Measurements from ENCODE around the gene PSME3IP1. TPM values are rescaled to one million over a fixed set of nuclear protein-coding genes. Genes with fewer than 3 reads are reported as not detected.

Gene PSME3IP1
- total RNA-seq, 1 experiment from 2014 or later, result 104 TPM

DNA sequence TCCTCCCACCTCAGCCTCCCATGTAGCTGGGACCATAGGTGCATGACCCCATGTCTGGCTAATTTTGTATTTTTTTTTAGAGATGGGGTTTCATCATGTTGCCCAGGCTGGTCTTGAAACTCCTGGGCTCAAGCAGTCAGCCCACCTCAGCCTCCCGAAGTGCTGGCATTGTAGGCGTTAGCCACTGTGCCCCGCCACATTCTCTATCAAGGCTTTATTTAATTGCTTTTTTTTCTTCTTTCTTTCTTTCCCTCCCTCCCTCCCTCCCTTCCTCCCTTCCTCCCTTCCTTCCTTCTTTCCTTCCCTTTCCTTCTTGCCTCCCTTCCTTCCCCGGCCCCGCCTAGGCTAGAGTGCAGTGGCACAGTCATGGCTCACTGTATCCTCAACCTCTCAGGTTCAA is 23.9 kb upstream of the PSME3IP1 start:
- no peak overlapping the region for H3K4me3 Mint-ChIP-seq
- no peaks in the 10 kb centered on the region for H3K9me3 Mint-ChIP-seq
- no peak for TF ChIP-seq E2F1 (CRISPR knock-in tag; IDR thresholded peaks at IDR 0.05)
- TF ChIP-seq OVOL2 (CRISPR knock-in tag; IDR thresholded peaks at IDR 0.05; ENCODE audit: borderline replicate concordance), result no peak
- H3K36me3 Mint-ChIP-seq, result peaks cover 47% of the 10 kb centered on the region
- H3K27me3 Mint-ChIP-seq (ENCODE audit: low read depth), result no peaks in the 10 kb centered on the region
- no peak overlapping the region for H3K27ac Mint-ChIP-seq
- ChIA-PET POLR2A (no interaction called here), CTCF (no interaction called here)
- no peak for ATAC-seq
- no peaks in the 10 kb centered on the region for H3K4me1 Mint-ChIP-seq
- no peak for DNase-seq (ENCODE audit: low spot score)

- H3K36me3 Mint-ChIP-seq, result peaks cover 40% of the 10 kb centered on the region
- no peak for ATAC-seq
- CTCF ChIA-PET, result no interaction called here
- TF ChIP-seq, protein P1, sequence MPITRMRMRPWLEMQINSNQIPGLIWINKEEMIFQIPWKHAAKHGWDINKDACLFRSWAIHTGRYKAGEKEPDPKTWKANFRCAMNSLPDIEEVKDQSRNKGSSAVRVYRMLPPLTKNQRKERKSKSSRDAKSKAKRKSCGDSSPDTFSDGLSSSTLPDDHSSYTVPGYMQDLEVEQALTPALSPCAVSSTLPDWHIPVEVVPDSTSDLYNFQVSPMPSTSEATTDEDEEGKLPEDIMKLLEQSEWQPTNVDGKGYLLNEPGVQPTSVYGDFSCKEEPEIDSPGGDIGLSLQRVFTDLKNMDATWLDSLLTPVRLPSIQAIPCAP (CRISPR knock-in tag; IDR thresholded peaks at IDR 0.05), result no peak
- TF ChIP-seq USF1 (CRISPR knock-in tag; IDR thresholded peaks at IDR 0.05) (no peak), ZNF263 (CRISPR knock-in tag; IDR thresholded peaks at IDR 0.05; ENCODE audit: low read depth) (no peak), E2F1 (CRISPR knock-in tag; IDR thresholded peaks at IDR 0.05) (no peak), HMGA2 (CRISPR knock-in tag; IDR thresholded peaks at IDR 0.05) (no peak), ETV6 (CRISPR knock-in tag; IDR thresholded peaks at IDR 0.05) (no peak), ZNF281 (CRISPR knock-in tag; IDR thresholded peaks at IDR 0.05) (no peak), GRHL2 (CRISPR knock-in tag; IDR thresholded peaks at IDR 0.05; ENCODE audit: insufficient replicate concordance, severe bottlenecking) (no peak), TP53 (CRISPR knock-in tag; IDR thresholded peaks at IDR 0.05) (no peak)
- TF ChIP-seq, protein P2, sequence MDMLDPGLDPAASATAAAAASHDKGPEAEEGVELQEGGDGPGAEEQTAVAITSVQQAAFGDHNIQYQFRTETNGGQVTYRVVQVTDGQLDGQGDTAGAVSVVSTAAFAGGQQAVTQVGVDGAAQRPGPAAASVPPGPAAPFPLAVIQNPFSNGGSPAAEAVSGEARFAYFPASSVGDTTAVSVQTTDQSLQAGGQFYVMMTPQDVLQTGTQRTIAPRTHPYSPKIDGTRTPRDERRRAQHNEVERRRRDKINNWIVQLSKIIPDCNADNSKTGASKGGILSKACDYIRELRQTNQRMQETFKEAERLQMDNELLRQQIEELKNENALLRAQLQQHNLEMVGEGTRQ (CRISPR knock-in tag; IDR thresholded peaks at IDR 0.05), result no peak
- TF ChIP-seq, protein P3, sequence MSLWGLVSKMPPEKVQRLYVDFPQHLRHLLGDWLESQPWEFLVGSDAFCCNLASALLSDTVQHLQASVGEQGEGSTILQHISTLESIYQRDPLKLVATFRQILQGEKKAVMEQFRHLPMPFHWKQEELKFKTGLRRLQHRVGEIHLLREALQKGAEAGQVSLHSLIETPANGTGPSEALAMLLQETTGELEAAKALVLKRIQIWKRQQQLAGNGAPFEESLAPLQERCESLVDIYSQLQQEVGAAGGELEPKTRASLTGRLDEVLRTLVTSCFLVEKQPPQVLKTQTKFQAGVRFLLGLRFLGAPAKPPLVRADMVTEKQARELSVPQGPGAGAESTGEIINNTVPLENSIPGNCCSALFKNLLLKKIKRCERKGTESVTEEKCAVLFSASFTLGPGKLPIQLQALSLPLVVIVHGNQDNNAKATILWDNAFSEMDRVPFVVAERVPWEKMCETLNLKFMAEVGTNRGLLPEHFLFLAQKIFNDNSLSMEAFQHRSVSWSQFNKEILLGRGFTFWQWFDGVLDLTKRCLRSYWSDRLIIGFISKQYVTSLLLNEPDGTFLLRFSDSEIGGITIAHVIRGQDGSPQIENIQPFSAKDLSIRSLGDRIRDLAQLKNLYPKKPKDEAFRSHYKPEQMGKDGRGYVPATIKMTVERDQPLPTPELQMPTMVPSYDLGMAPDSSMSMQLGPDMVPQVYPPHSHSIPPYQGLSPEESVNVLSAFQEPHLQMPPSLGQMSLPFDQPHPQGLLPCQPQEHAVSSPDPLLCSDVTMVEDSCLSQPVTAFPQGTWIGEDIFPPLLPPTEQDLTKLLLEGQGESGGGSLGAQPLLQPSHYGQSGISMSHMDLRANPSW (CRISPR knock-in tag; conservative IDR thresholded peaks at IDR 0.05; ENCODE audit: low read depth), result no peak
- POLR2A ChIA-PET, result no interaction called here
- no peak overlapping the region for H3K27ac Mint-ChIP-seq
- DNase-seq (ENCODE audit: low spot score), result no peak
- no peaks in the 10 kb centered on the region for H3K4me1 Mint-ChIP-seq
- H3K9me3 Mint-ChIP-seq, result no peaks in the 10 kb centered on the region
- no peak overlapping the region for H3K4me3 Mint-ChIP-seq
- H3K27me3 Mint-ChIP-seq (ENCODE audit: low read depth), result no peaks in the 10 kb centered on the region
Observed at GRCh38 chr16:57208926-57209325, 23.1 kb upstream of the PSME3IP1 start.
